Cardiac muscle cell (in vitro differentiated cells and primary cell): ENCODE data around the gene TNNI2. TPM values are rescaled to one million over a fixed set of nuclear protein-coding genes. Genes with fewer than 3 reads are reported as not detected.

Source experiments
- DNase-seq, 2 donors: peaks; one replicate each; pipeline versions ENCODE4 v3.0.0 to v3.0.0-alpha.2; 2010 to 2017; ENCODE audit warnings: low read depth in 1 of 2, low spot score in 1 of 2
- H3K27ac ChIP-seq: fragments of 200-600 bp; sonication (generic); 2 replicates; pipeline ENCODE4 v1.5.1; 2016
- H3K27me3 ChIP-seq: fragments of 200-600 bp; sonication (generic); 2 replicates; pipeline ENCODE4 v1.6.0; 2016; ENCODE audit warnings: control low read depth
- H3K36me3 ChIP-seq: fragments of 200-600 bp; sonication (generic); 2 replicates; pipeline ENCODE4 v1.5.1; 2016; ENCODE audit warnings: control low read depth
- H3K4me1 ChIP-seq: fragments of 200-600 bp; sonication (generic); 2 replicates; pipeline ENCODE4 v1.8.1; 2017; ENCODE audit warnings: low read depth, mild to moderate bottlenecking, mixed run types
- H3K4me3 ChIP-seq: fragments of 200-600 bp; sonication (generic); 2 replicates; pipeline ENCODE4 v1.5.1; 2016; ENCODE audit warnings: mild to moderate bottlenecking
- H3K9me3 ChIP-seq: fragments of 200-600 bp; sonication (generic); 2 replicates; pipeline ENCODE4 v1.5.1; 2017; ENCODE audit warnings: low read depth, mild to moderate bottlenecking, control low read depth
- polyA plus RNA-seq: library from polyadenylated mRNA; unstranded; fragments of >200 nt; fragmentation: Nextera tagmentation; extraction: Ambion mirVana; gene quantifications from 2 replicates; pipeline ENCODE4 v1.2.1, GENCODE V29; 2016
- total RNA-seq: library from RNA; depleted of rRNA; stranded (reverse); fragments of >200 nt; gene quantifications from 2 replicates; pipeline ENCODE4 v1.2.3, GENCODE V29; 2016
- TF ChIP-seq, protein P1 (sequence below): IDR thresholded peaks from 2 replicates; pipeline ENCODE4 v1.5.1; 2012; ENCODE audit warnings: low read depth, mild to moderate bottlenecking, low read length

TNNI2 gene
- total and polyA plus RNA-seq, 2 experiments from 2014 or later: 2.5 to 3.9 TPM

DNA sequence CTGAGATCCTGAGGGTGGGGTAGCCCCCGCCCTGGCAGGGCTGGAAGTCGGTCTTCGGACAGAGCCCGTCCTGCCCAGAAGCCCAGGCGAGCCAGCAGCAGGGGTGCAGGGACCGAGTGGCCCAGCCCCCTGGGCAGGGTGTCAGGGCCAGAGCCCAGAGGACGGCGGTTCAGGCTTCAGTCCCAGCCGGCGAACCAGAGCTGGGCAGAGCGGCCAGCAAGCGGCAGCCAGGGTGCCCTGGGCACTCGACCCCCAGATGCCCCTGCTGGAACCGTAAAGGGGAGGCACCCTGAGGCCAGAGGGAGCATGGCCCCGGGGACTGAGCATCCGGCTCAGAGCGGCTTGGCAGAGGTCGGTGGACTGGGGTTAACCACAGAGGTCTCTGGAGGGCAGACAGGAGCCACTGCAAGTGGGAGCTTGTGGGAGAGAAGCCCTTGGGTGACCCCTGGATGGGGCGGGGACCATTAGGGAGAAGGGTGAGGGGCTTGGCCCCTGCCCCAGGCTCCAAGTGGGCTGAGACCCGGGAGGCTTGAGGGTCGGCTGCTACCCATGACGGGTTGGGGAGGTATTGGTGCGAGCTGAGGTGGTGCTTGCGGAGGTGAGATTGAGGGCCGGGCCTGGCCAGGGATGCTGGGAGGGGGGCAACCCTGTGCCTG is 30.0 kb downstream of the TNNI2 start:
- peaks cover 8% of the 10 kb centered on the region for H3K27me3 ChIP-seq
- no peaks in the 10 kb centered on the region for H3K4me1 ChIP-seq
- TF ChIP-seq, protein P1, sequence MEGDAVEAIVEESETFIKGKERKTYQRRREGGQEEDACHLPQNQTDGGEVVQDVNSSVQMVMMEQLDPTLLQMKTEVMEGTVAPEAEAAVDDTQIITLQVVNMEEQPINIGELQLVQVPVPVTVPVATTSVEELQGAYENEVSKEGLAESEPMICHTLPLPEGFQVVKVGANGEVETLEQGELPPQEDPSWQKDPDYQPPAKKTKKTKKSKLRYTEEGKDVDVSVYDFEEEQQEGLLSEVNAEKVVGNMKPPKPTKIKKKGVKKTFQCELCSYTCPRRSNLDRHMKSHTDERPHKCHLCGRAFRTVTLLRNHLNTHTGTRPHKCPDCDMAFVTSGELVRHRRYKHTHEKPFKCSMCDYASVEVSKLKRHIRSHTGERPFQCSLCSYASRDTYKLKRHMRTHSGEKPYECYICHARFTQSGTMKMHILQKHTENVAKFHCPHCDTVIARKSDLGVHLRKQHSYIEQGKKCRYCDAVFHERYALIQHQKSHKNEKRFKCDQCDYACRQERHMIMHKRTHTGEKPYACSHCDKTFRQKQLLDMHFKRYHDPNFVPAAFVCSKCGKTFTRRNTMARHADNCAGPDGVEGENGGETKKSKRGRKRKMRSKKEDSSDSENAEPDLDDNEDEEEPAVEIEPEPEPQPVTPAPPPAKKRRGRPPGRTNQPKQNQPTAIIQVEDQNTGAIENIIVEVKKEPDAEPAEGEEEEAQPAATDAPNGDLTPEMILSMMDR: no peak
- DNase-seq: no peak
- no peaks in the 10 kb centered on the region for H3K9me3 ChIP-seq
- no peak overlapping the region for H3K4me3 ChIP-seq
- H3K36me3 ChIP-seq: no peaks in the 10 kb centered on the region
- no peak overlapping the region for H3K27ac ChIP-seq

DNA sequence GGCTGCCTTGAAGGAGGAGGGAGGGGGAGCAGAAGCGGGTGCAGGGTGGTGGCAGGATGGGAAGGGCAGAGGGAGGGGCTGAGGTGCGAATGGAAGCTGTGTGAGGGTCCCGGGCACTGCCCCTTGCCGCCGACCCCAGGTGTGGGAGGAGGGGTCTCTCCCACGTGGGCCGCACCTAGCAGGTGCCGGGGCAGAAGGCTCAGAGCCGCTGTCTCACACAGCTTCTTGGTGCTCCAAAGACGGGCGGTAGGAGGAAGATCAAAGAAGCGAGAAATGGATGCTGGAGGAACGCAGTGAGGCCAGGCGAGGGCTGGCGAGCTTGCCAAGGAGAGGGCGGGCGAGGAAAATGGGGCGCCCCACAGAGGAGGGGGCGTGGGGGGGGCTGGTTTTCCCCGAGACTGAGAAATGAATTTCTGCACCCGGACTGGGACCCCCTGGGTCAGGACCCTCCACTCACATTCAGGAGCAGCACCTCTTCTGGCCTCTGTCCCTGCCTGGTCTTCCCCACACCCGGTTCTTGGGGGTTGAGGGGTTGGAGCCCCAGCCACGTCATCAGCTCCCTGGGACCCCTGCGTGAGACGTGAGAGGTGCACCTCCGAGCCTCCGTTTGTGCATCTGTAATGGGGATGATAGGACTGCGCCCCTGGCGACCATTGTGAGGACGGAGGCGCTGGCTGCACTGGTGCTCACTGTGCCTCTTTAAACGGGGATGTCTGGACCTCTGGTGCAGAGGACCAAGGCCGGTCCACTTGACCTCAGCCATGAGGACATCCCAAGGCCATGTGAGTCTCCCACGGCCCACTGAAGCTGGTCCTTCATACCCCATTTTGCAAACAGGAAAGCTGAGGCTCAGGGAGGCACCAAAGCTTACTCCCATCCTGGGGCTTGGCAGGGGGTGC is 30.9 kb downstream of the TNNI2 start:
- TF ChIP-seq, protein P1: peak; percentile 24
- H3K9me3 ChIP-seq: no peaks in the 10 kb centered on the region
- H3K4me1 ChIP-seq: no peaks in the 10 kb centered on the region
- H3K27ac ChIP-seq: no peak overlapping the region
- H3K36me3 ChIP-seq: no peaks in the 10 kb centered on the region
- DNase-seq: no peak
- H3K4me3 ChIP-seq: no peak overlapping the region
- peaks cover 8% of the 10 kb centered on the region for H3K27me3 ChIP-seq

DNA sequence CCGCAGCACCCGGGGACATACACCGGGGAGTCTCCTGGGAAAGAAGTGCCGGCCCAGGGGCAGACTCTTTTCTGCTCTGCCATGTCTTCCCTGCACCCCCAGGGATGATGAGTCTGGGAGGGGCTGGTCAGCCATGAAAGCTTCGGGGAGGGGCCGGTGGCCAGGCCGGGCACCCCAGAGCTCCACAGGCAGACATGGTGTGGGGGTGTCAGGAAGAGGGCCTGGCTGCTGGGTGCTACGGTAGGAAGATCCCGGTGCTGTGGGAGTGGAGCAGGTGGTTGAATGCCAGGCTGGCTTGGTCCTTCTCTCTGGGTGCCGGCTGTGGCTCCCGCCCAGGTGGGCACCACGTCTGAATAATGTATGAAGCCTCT is 31.5 kb downstream of the TNNI2 start:
- Histone ChIP-seq H3K36me3 (no peaks in the 10 kb centered on the region), H3K27me3 (peaks cover 8% of the 10 kb centered on the region), H3K9me3 (no peaks in the 10 kb centered on the region), H3K27ac (no peak overlapping the region), H3K4me1 (no peaks in the 10 kb centered on the region), H3K4me3 (no peak overlapping the region)
- no peak for DNase-seq
- TF ChIP-seq, protein P1: no peak

DNA sequence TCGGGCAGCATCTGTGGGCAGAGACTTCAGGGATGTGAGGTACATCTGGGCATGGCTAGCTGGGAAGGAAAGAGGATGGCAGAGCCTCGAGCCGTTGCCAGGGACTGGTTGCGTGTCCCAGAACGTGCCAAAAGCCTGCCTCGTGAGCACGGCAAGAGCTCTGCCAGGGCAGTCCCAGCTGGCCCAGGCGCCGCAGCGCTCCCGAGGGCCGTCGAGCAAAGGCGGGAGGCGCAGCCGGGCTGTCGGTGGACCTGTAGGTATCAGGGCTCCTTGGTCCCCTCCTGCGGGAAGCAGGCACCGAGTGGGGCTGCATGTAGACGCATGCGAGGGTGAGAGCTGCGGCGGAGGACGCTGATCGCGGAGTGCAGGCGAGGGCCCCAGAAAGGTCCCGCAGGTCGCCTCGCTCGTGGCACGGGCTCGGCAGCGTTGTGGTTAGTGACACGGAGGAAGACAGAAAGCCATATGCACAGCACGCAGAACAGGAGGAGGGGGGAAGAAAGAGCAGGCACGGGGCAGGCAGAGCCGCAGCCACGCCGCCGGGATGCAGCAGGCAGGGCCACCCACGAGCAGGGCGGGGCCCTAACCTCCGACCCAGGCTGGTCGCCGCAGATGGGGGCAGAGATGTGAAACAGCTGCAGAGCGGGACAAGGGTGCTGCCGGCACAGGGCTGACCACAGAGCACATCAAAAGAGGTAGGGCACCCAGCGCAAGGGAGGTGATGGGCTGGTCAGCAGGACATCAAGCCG is 32.1 kb downstream of the TNNI2 start:
- Histone ChIP-seq H3K27ac (no peak overlapping the region), H3K36me3 (no peaks in the 10 kb centered on the region), H3K4me3 (no peak overlapping the region), H3K4me1 (no peaks in the 10 kb centered on the region), H3K27me3 (peaks cover 8% of the 10 kb centered on the region), H3K9me3 (no peaks in the 10 kb centered on the region)
- DNase-seq: no peak
- TF ChIP-seq, protein P1: no peak

DNA sequence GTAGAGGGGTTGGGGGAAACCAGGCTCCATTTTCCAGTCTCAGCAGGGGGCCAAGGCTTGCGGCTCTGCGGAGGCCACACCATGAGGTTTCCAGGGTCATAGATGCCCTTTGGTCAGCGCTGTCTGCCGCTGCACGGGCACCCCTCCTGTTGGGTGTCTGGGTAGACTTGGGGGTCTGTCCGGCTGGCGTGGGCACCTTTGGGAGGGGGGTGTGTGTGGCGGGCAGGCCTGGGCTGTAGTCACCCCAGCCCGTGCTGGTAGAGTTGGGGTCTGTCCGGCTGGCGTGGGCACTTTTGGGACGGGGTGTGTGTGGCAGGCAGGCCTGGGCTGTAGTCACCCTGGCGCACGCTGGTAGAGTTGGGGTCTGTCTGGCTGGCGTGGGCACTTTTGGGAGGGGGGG is 32.8 kb downstream of the TNNI2 start:
- Histone ChIP-seq H3K27ac (no peak overlapping the region), H3K36me3 (no peaks in the 10 kb centered on the region), H3K9me3 (no peaks in the 10 kb centered on the region), H3K4me3 (no peak overlapping the region), H3K27me3 (peaks cover 8% of the 10 kb centered on the region), H3K4me1 (no peaks in the 10 kb centered on the region)
- no peak for DNase-seq
- TF ChIP-seq, protein P1: no peak
